ENCODE measurements around the gene VEPH1.
"Not testable (repeated sequence)": the region's sequence is repeated elsewhere in the genome, so short reads cannot be mapped to it uniquely, and the experiment has no call there.

VEPH1 gene

DNA sequence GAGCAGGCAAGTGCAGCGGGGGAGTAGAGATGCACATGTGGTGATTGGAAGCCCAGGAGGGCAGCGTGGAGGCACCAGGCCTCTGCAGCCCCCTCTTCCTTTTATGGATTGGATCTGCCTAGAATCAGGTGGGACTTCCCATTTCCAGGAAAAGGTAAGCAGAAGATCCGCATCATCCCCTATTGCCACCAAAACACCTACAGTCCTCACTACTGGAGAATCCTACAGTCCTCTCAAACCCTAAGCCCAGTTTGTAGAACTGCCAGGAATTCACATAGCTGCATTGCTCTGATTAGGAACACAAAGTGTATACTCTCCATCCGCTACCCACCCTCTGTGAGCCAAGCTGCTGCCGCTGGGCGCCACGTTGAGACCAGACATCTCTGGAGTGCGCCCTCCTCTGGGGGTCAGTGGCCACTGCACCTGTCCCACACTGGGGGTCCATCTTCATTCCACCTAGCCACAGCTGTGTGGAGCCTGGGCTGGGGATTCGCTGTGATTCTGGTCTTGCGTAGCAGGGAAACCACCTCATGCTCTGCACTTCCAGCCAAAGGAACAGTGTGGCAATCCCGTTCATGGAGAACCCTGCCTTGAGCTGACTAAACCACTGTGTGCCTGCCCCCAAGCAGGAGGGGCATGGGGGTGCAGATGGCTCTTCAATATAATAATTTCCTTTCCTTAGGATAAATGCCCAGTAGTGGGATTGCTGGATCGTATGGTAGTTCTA lies 155.5 kb downstream of the VEPH1 start:
- no peak for DNase-seq

DNA sequence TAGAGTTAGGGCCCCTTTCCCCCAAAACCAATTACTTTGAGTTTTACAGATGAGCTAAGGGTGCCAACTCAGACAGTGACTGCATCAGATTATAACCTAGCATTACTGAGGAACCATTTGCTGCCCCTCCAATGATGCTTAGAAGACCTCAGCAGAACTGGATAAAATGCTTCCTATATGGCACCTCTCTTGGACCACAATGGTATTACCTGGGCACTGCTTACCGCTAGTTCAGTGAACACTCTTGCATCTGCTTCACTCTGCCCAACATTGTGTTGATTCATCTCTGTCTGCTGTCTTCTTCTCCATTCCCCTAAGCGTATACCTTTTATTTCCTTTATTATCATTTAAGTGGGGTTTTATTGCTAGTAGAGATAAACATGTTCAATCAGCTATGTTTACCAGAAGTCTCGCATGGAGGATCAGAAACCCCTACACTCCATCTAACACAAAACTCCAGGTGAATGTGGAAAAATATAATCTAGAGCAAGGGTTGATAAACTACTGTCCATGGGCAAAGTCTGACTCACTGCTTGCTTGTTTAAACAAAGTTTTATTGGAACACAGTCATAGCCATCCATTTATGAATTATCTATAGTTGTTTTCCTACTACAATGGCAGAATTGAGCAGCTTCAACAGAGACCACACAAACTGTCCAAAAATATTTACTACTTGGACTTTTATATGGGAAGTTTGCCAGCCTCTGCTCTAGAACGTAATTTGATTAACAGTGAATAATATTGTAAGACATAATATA lies 166.8 kb downstream of the VEPH1 start:
- no peak for DNase-seq

DNA sequence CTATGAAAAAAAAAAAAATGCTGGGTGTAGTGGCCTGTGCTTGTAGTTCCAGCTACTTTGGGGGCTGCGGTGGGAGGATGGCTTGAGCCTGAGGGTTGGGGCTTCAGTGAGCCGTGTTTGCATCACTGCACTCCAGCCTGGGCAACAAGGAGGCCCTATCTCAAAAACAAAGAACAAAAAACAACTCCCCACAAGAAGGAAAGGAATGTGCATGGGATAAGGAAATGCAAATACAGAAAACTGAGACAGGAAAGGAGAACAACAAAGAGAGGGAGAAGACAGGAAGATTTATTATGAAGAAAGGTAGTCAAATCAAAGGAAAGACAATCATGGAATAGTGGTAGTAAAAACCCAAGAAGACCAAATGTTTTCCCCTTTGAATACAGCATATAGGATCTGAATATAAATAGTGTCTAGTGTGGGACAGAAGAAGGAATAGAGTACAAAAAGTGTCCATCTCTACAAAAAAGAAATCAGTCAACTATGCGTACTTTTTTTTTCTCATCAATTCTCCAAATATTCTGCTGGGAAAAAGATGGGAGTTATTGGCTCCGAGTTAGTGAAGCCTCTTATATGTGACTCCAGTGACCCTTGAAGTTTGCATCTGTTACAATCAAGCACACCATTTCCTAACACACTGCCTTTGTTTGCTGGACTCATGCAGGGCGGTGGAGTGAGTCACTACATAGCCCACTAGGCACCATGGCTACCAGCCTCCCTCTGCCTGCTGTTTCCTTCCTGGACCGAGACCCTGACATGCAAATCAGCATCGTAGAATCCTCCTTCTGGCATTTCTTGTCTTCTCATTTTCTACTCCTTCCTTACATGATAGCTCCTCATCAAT lies 167.8 kb downstream of the VEPH1 start:
- peak; percentile 77 for DNase-seq

DNA sequence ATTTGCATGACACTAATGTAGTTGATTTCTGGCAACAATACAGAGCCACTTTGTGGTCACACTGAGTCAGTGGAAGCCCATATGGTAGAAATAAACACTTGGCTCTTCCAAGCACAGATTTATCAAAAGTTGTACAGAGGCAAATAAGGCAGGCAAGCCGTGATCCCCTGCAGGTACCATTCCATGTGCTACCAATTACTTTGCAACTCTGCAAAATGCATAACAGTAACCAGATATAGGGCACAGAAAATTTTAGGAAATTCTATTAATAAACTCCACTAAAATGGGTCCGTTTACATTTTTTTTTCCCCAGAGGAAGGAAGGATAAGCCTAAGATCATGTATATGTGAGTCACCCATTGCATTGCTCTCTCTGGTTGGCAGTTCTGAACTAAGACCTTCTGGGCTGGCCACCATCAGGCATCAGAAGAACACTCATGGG lies 169.6 kb downstream of the VEPH1 start:
- DNase-seq = peak; percentile 92

DNA sequence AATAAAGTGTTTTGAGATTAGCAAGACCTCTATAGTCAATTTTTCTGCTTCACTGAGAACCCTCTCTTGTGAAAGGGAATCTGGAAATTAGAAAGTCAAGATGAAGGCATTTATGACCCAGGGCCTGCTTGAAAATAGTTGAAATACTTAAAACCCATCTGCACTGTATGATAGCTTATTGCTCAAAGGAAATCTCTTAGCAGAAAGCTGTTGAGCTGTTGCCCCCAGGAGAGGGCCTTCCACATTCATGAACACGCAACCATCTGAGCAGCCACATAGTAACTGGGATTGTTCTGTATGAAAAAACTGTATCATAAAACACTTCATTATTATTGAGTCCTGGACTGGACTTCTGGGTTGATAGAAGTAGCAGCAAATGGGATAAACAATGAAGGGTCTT lies 173.0 kb downstream of the VEPH1 start:
- DNase-seq = peak; percentile 86

DNA sequence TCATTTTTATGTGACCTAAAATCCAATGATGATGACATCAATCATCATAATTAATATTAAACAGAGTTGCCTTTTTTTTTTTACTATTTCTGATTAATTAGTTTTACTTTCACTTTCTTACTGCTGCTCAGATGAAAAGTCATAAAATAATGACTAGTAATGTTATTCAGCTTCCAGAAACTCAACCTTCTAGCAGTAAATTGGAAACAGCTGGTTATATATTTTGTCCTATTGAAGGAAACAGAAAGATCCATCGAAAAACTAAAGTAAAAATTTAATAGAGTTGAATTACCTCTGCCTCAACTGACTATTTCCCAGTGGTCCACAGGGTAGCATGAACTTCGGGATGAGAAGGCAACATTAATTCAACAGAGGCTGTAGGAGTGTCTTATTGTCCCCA lies 173.7 kb downstream of the VEPH1 start:
- DNase-seq = peak; percentile 49

DNA sequence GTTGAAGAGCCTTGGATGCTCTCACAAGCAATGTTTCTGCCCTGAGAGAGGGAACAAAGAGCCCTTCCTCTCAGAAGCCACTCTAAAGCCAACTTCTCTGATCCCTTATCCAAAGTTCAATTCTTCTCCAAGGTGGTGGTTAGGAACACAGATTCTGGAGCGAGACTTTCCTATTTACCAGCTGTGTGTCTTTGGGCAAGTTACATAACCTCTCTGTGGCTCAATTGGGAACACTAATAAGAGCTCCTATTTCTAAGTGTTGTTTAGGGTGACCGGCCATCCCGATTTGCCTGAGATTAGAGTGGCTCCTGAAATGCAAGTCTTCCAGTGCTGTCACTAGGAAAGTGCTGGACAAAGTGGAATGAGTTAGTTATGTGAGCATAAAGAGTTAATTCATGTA lies 175.4 kb downstream of the VEPH1 start:
- DNase-seq = no peak

DNA sequence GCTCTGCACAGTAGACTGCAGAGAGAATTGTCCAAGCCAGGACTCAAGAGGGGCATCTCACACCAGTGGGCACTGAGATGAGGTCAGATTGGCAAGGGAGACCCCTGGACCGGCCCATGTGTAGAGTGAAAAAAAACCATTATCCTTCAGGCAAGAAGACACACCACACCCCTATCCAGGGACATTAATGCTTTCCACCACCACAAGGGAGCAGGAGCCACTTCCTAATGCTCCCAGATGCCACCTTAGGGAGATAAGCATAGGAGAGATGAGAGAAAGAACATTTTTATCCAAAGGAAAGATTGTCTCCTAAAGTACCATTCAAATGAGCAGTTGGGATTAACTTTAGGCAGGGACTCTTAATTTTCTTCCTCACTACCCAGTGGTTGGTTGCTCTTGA lies 176.2 kb downstream of the VEPH1 start:
- DNase-seq = no peak

DNA sequence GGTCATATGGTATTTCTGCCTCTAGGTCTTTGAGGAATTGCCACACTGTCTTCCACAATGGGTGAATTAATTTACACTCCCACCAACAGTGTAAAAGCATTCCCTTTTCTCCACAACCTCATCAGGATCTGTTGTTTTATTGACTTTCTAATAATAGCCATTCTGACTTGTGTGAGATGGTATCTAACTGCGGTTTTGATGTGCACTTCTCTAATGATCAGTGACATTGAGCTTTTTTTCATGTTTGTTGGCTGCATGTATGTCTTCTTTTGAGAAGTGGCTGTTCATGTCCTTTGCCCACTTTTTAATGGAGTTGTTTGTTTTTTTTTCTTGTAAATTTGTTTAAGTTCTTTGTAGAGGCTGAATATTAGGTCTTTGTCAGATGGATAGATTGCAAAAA lies 178.3 kb downstream of the VEPH1 start:
- DNase-seq = not testable (repeated sequence)

DNA sequence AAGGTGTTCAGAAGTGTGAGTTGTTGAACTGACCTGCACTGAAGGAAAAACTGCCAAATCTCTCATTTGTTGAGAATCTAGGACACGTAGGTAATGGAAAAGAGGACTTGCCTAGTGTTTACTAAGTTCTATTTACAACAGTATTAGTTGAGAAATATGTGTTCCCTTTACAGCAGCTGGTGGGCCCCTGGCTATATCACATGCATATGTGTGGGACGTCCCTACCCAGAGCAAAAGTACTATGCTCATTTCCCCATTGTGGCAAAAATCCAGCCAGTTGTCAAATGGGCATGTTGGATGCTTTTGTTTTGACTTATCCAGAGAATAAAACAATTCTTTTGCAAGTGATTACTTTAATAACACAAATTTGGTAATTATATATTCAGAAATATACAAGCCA lies 179.9 kb downstream of the VEPH1 start:
- no peak for DNase-seq

DNA sequence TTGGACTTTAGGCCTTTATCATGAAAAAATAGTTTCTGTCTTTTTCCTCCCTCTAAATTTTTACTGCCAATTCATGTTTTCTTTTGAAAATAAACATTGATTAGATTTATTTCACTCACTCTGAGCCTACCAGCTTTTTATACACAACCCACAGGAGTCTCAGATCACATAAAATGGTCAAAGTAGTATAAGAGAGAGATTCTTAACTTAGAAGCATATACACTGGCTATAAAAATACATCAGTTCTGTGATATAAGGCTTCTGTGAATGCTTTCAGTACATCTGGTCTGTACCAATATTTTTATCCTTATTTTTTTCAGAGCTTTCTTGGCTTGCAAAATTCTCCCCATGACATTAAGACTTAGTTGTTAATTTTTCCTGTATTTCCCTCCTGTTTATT lies 183.5 kb downstream of the VEPH1 start:
- no peak for DNase-seq

DNA sequence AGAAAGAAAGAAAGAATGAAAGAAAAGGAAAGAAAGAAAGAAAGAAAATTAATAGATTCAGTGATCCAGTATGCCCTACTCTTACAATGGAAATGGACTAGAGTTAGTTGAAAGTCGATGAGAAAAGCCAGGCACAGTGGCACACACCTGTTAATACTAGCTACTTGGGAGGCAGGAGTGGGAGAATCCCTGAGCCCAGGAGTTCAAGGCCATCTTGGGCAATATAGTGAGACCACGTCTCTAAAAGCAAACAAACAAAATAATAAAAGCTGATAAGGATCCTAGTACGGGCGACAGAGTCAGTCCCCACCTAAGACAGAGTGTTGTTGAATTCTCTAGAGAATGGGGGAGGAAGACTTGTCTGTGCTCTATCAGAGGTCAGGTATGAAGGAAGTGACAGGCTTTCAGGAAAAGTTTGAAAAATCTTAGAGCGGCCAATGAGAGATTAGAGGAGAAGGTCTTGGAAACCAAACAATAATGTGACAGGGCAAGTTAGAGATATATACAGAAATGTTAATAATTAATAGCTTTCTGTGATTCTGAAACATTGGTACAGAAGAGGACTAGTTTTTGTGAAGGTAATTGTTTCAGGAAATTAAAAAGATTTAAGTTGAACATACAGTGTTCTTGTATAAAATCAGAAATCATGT lies 184.5 kb downstream of the VEPH1 start:
- no peak for DNase-seq

DNA sequence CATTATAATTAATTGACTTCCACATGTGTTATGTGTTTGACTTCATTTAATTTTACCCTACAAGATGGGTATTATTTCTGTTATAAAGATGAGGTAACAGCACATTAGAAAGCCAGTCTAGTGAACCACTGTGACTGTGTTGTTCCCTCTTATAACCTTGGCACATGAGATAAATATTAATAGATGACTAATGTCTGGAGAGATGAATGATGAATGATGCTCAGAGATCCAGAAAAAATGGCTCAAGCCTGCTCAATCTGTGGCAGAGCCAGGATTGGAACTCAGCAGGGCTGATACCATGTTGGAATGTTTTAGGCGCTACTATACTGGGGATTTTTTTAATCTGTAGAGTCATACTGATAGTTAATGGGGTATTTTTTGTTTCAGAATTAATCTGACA lies 185.3 kb downstream of the VEPH1 start:
- peak; percentile 51 for DNase-seq

DNA sequence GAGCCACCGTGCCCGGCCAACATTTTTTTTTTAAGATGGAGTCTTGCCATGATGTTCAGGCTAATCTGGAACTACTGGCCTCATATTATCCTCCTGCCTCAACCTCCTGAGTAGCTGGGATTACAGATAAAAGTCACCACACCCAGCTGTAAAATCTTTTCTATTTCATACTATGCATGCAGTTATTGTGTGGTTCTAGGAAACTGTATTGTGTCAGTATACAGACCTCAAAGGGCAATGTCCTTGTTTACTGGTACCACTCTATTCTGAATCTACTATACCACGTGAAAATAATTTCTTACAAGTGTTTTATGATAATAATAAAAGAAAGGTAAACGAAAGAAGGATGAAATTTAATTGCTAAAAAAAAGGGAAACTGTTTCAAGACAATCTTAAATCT lies 190.0 kb downstream of the VEPH1 start:
- no peak for DNase-seq

DNA sequence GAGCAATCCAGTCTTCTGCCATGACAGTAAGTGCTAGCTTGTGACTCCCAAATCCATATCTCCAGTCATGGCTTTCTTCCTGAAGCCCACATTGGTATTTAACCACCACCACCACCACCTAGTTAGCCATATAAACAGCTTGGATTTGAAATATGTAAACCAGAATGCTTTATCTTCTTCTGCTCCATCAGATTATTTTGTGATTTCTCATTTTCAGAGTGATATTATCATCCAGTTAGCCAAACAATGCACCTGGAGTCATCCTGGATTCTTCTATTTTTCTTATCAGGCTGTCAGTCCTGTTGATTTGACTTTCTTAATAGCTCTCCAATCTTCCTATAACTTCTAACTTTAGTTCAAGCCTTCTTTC lies 190.9 kb downstream of the VEPH1 start:
- DNase-seq = peak; percentile 50

DNA sequence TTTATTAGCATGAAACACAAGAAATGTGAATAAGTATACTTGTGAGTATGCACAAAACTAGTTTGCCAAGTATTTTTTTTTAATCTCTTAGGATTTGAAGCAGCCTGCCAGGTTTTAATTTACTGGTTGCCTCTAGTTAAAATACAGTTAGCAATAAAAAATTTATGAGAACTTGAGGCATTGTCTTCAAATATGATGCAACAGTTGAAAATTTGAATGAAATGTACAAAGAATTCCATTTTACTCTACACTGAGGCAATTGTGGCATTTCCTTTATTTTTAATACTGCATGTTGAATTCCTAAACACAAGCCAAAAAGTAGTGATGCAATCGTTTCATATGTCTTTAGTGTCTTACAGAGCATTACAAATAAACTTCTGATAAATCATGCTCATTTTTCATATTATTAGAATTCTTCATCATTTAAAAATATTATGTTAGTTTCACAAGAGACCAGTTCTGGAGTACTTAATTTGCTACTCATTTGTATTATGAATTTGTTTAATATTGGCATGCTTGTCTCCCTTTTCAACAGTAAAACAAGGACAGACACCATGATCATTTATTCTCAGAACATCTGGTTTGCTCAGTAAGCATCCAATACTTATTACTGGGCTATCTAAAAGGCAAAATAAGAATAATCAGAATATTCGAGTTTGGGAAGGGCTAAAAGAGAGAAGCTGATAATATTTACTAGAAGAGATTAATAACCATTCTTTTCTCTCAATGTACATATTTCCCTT lies 191.4 kb downstream of the VEPH1 start:
- peak; percentile 98 for DNase-seq

DNA sequence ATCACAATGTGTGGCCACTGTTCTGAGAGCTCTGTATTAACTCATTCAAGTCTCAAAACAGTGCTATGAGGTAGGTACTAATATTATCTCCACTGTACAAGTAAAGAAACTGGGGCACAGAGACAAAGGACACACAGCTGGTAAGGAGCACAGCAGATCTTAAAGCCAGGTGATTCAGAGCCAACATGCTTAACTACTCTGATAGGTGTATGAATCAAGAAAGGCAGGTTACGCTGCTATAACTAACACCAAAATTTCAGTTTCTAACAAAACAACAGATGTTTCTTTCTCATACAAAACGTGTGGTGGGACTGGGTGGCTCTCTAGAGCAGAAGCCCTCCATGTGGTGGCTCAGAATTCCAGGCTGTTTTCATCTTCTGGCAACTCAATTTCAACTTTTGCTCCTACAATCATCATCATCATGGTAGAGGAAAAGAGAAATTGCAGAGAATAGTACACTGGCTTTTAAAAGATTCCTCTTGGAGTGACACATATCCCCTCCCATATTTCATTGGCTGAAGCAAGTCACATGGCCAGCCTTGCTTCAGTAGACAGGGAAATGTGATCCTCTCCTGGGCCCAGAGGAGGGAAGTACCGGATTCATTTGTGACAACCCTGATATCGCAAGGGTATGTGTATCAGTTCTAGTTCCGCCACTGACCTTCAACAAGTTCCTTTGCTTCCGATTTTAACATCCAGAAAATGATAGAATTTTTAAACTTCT lies 192.7 kb downstream of the VEPH1 start:
- no peak for DNase-seq

DNA sequence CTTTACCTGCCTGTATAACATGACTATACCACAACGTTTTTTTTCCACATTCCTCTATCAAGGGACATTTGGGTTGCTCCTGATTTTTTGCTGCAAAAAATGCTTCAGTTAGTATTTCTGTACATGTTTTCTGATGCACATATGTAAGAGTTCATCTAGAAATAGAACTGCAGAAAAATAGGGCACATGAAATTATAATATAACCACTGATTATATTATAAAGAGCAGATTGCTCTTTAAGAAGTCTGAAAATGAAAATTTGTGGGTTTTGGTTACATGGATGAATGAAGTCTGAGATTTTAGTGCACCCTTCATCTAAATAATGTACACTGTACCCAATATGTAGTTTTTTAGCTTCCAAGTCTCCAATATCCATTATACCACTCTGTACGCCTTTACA lies 196.7 kb downstream of the VEPH1 start:
- no peak for DNase-seq

DNA sequence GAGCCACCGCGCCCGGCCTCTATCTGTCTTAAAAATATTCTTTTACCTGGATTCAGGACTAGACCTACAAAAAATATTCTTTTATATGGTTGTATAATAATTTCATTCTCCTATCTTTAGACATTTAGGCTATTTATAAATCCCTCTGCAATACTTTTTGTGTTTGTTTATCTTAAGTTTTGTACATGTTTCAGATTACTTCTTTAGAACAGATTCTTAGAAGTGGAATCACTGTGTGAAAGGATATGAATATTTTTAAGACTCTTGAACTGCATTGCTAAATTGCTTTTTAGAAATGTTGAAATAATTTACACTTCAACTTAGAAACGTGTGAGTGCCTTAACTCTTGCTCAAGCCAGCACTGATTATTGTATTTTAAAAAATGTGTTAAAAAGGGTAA lies 197.8 kb downstream of the VEPH1 start:
- no peak for DNase-seq

DNA sequence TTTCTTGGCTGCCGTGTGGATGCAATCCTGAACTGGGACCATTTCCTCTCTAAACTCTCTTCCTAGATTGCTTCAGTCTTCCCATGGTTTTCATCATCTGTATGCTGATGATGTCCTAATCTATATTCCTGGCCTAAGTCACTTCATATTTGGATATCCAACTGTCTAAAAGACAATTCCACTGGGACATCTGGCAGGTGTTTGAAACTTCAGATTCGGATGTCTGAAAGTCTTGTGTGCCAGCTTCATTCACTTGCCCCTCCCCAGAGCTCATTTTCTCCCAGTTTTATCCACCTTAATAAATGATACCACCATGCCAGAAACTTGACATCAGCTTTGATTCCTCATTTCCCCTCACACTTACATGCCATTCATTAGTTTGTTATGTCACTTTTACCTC lies 201.5 kb downstream of the VEPH1 start:
- no peak for DNase-seq

DNA sequence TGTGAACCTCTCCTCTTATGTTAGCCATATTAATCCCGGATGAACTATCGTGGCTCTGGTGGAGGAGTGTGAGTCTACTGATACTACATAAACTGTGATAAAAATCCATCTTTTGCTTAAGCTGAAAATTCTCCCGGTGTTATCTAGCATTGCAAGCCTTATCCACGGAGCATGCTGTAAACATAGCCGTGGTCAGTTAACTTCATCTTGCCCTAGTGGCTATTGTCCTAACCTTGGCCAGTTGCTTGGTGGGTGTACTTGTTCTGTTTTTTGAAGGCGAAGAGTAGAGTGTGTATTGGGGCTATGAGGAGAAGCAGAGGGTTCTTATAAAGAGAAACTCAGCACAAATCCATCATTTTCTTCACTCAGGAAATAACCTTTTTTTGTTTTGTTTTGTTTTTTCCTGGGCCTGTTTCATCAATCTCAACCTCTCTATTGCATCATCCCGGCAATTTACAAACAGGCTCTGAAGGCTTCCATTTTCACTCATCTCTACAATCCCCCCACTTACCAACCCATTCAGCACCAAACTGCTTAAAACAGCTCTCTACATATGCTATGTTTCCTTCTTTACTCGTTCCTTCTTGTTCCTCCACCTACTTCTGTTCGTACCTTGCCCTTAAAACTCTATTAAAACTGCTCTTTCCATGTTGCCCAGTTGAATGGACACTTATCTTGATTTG lies 202.1 kb downstream of the VEPH1 start:
- DNase-seq = no peak

All from fibroblast of skin of scalp (primary cell).